ENCODE measurements around the gene PEX5L.
"Not testable (repeated sequence)": the region's sequence is repeated elsewhere in the genome, so short reads cannot be mapped to it uniquely, and the experiment has no call there.

The PEX5L gene

DNA sequence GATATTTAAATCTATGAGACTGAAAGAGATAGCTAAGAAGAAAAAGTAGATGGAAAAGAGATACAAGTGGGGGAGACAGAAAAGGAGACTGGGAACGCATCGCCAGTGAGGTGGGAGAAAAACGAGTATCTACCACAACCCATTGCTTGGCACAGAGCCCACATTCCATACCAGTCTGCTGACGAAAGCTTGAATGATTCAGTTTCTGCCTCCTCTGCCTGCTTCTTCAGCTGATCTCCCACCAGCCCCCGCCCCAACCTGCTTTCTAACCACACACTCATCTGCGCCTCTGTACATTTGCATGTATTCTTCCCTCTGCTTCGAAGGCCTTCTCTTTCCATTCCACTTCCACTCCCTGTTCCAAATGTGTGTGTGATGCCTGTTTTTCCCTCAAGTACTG lies 195.8 kb downstream of the PEX5L start:
- no peak for DNase-seq (ENCODE audit: low read depth)

- no peak for DNase-seq (ENCODE audit: low read depth)
Measured at GRCh38 chr3:179837374-179837773, 199.4 kb downstream of the PEX5L start.

DNA sequence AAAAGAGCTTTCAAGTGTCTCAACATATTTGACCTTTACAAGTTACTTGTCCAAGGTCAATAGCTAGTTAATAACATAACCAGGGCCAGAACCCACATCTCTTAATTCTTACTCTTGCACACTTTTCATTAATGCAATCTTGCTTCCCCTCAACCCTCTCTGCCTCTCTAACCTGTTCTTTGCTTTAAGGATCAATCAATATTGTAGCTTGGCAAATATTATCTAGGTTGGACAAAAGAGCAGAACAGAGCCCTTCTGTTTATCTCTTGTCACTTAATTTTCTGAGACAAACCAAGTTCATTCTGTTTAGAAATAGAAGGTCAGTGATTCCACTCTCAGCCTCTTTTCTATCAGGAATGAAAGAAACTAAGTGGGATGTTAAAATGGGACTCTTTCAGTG lies 203.4 kb downstream of the PEX5L start:
- DNase-seq (ENCODE audit: low read depth), result no peak

DNA sequence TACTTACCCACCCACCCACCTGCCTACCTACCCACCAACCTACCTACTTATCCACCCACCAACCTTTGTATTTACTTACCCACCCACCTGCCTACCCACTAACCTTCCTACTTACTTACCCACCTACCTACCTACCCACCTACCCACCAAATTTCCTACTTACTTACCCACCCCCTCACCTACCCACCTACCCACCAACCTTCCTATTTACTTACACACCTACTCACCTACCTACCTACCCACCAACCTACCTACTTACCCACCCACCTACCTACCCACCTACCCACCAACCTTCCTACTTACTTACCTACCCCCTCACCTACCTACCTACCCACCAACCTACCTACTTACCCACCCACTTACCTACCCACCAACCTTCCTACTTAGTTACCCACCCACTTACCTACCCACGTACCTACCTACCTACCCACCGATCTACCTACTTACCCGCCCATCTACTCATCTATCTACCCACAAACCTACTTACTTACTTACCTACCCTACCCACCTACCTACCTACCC lies 204.3 kb downstream of the PEX5L start:
- DNase-seq (ENCODE audit: low read depth), result no peak

DNA sequence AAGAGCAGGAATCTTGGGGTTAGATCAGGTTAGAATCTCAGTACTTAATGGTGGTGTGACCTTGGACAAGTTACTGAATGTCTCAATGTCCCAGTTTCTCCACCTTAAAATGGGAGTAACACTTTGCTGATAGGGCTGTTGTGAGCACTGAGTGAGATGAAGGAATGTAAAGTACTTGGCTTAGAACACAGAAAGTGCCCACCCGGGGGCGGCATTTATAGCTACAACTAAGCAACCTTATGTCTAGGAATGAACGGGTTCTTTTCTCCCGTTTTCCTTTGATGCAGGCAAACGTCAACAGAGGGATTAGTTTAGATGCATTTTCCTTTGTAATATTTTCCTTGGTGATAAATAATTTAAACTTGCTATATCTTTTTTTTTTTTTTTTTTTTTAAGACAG lies 207.3 kb downstream of the PEX5L start:
- DNase-seq (ENCODE audit: low read depth), result no peak

- DNase-seq (ENCODE audit: low read depth), result no peak
Measured at GRCh38 chr3:179828738-179829137, 208.0 kb downstream of the PEX5L start.

DNA sequence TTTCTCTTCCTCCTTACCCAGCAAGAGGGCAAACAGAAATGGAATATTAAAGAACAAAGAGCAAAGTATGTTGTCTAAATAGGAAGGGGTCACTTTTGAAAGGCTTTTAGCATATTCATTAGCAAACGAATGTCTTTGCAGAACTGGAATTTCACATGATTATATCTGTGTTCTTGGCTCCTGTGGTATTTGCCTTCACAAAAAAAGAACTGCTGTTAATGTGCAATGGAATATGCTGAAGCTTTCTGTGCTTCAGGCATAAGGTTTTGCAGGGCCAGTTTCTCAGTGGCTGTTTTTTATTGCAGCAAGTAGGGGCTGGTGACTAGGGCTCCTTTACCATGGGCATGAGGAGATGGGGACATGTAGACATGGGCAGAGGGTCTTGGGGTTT lies 210.5 kb downstream of the PEX5L start:
- DNase-seq (ENCODE audit: low read depth), result no peak

DNA sequence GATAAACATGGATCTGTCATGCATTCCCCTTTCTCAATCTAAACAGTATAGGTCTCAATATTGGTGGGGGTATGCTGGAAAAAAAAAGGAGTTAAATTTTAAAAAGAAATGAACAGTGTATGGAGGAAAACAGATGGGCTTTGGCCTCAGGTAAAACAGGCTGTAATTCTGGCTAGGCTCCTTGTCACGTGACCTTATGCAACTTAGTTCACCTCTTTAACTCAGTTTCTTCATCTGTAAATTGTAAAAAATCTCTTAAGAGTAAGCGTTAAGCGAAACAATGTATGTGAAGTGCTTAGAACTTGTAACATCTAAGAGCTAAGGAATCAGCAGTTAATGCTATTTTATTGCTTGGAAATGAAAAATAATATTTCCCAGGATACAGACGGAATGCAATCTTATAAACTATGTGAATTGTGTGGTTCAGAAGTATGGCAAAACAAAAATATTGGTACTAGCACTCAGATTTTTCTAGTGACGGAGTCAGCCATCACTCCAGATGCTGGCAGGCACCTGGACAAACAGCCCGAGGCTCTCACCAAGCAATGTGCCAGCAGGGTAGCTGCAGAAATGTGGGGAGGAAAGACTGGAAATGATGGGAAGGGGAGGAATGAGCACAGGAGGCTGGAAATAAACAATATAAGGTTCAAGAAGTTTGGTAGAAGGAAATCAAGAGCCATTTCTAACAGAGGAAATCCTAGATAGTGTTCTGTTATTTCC lies 211.1 kb downstream of the PEX5L start:
- no peak for DNase-seq (ENCODE audit: low read depth)

DNA sequence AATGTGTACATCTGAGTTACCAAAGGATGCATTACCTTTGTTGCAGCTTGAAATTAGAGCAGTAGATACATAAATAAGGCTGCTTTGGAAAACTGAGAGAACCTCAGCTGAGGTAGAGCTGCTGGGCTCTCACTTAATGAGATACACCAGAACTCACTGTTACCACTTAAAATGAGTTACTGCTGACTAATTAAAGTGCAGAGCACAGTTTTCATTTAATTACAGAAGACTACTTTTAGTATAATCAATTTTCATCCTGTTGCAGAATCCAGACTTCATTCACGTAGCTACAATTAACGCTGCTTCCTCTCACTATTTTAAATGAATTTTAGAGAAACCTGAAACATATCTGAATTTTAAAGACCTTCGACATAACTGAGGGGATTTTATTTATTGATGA lies 214.4 kb downstream of the PEX5L start:
- DNase-seq (ENCODE audit: low read depth), result no peak

DNA sequence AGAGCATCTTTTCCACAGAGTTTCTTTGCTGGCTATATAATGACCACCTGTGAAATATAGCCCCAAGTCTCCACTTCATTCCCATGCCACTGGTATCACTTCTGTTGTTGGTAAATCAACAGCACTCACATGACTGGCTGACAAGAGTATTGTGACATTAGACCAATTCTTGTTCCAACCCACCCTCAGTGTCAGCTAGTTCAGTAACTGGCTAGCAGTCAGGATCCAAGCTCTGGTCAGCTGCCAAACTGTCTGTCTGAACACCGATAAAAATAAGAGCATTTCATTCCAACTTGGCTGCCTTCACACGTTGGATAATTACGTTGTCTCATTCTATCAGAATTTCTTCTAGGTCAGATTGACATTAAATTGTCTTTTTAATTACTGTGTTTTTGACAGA lies 217.4 kb downstream of the PEX5L start:
- no peak for DNase-seq (ENCODE audit: low read depth)

DNA sequence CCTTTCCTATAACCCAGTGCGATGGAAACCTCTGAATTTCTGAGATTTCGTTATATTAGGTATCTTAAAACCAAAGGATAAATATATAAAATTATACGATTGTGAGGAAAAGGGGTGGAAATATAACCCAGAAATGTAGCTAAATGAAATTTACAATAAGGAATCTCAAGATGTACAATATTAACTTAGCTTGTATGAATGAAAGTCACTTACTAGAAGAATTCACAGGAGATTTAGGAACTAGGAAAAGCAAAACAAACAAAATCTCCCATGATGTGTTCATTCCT lies 224.7 kb downstream of the PEX5L start:
- no peak for DNase-seq (ENCODE audit: low read depth)

- DNase-seq (ENCODE audit: low read depth), result no peak
Measured at GRCh38 chr3:179811321-179812095, 225.2 kb downstream of the PEX5L start.

- no peak for DNase-seq (ENCODE audit: low read depth)
Measured at GRCh38 chr3:179809639-179810038, 227.1 kb downstream of the PEX5L start.

- no peak for DNase-seq (ENCODE audit: low read depth)
Measured at GRCh38 chr3:179807588-179807987, 229.1 kb downstream of the PEX5L start.

- DNase-seq (ENCODE audit: low read depth), result no peak
Measured at GRCh38 chr3:179806177-179806576, 230.6 kb downstream of the PEX5L start.

GRCh38 chr3:179801856-179802255 lies 234.9 kb downstream of the PEX5L start:
- DNase-seq (ENCODE audit: low read depth), result no peak

DNA sequence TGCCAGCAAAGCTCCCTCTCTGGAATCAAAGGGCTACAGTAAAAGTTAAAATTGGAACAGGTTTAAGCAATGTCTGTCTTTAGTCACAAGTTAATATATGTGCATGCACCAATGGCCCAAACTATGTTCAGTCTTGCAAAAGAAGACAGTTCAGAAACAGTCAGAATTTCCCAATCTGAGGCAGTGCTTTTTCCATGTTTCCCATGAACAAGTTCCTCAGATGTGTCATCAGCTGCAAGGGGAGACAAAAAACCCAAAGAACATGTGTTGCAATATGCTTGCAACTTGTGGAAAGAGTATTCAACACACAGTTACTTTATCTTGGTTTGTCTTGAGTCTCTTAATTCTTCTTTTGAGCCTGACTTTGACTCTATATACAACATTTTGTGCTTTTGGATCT lies 235.5 kb downstream of the PEX5L start:
- no peak for DNase-seq (ENCODE audit: low read depth)

GRCh38 chr3:179797192-179797591 lies 239.5 kb downstream of the PEX5L start:
- no peak for DNase-seq (ENCODE audit: low read depth)

GRCh38 chr3:179796421-179796820 lies 240.3 kb downstream of the PEX5L start:
- DNase-seq (ENCODE audit: low read depth), result no peak

GRCh38 chr3:179794355-179794754 lies 242.4 kb downstream of the PEX5L start:
- DNase-seq (ENCODE audit: low read depth), result no peak

DNA sequence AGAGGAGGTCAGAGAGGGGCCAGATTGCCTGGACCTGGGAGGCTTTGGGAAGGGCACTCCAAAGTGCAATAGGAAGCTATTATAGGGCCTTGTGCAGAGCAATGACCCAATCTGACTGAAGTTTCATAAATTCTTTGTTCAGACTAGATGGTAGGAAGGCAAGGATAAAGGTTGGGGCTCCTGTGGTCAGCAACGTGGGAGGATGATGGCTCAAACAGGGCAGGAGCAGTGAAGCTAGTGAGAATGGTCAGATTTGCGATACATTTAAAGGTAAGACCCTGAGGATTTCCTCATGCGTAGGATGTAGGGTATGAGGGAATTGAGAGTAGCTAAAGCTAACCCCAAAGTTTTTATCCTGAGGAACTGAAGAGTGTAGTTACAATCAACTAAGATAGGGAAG lies 244.9 kb downstream of the PEX5L start:
- no peak for DNase-seq (ENCODE audit: low read depth)

DNA sequence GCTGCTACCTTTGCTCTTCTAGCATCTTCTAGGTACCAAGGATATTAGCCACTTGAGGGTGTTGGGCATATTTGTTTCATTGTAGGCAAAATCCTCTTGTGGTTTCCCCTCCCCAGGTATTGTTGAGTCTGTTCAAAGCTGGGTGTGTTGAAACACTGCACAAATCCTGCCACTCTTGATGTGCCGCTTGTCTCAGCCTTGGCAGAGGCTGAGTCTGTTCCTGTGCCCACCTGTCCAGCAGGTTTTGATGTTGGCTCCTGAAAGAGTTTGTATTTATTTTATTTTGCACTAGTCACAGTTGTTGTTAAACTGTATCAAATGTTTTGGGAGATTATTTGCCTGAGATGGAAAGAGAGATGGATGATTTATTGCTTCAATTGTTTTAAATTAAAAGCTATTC lies 247.7 kb downstream of the PEX5L start:
- DNase-seq (ENCODE audit: low read depth), result no peak

GRCh38 chr3:179782841-179783240 lies 253.9 kb downstream of the PEX5L start:
- DNase-seq (ENCODE audit: low read depth), result not testable (repeated sequence)

Measured in stimulated activated CD8-positive, alpha-beta memory T cell treated with anti-CD3 and anti-CD28 coated beads, Interleukin-12 subunit alpha, Interleukin-12 subunit beta, amount 100 ng/mL, for 1 hour (primary cell).